K562 (cell line): ENCODE measurements around the gene SND1. TPM values are rescaled to one million over a fixed set of nuclear protein-coding genes. Genes with fewer than 3 reads are reported as not detected.
A peak's percentile ranks its signal among the peaks of the same experiment; 100 is the strongest.

Source experiments
- ATAC-seq: fragments of 200-7000 bp; cut with Tn5 transposase; 3 replicates; pipeline ENCODE4 v1.9.1; 2020; ENCODE audit warnings: moderate library complexity
- BruUV-seq: library from RNA; stranded (reverse); fragments of 400-500 nt; replicated peaks from 2 replicates; lab custom pipeline; 2021; lab: Mats Ljungman, UMichigan
- CTCF ChIA-PET: fragments of 300-600 bp; formaldehyde crosslinking; extraction: SDS; loops from one replicate; lab custom pipeline; 2021; ENCODE audit warnings: low intra/inter-chr PET ratio; lab: Yijun Ruan, JAX
- POLR2A ChIA-PET: fragments of 300-600, 350-650 bp; sonication (Branson Sonifier 250); formaldehyde crosslinking; extraction: SDS; loops from one replicate; lab custom pipeline; 2021; ENCODE audit warnings: antibody characterized with exemption, inconsistent platforms; lab: Yijun Ruan, JAX
- DNase-seq, 4 experiments: peaks; one replicate each; pipeline versions ENCODE4 v3.0.0 to v3.0.0-alpha.2; 2011 to 2018; ENCODE audit warnings: low spot score in 3 of 4, mixed read lengths in 3 of 4; ENCODE audit errors: extremely low read depth in 1 of 4
- FAIRE-seq: peaks from 2 replicates; lab custom pipeline; 2011; peaks lifted over from hg19 to GRCh38; lab: Jason Lieb, UNC
- H2AFZ ChIP-seq: 2 replicates; pipeline ENCODE4 v1.6.0; 2011; ENCODE audit warnings: low read depth, low read length, control low read depth, inconsistent platforms
- H3K27ac ChIP-seq: fragments of 200-600 bp; 3 replicates; pipeline ENCODE4 v1.8.0; 2011; ENCODE audit warnings: low read depth, mild to moderate bottlenecking, control low read depth, inconsistent platforms, low read length, moderate library complexity, mixed read lengths; ENCODE audit errors: extremely low read depth
- H3K27me3 ChIP-seq, 2 experiments: fragments of 300-600 bp in 1 of 2; 2 replicates in 1 of 2; 3 replicates in 1 of 2; pipeline versions ENCODE4 v1.6.0 to v1.8.0; 2011; ENCODE audit warnings: inconsistent platforms in 2 of 2, low read length in 2 of 2, mild to moderate bottlenecking in 1 of 2, mixed read lengths in 1 of 2, moderate library complexity in 1 of 2; ENCODE audit not compliant: control insufficient read depth in 2 of 2, insufficient read depth in 2 of 2
- H3K36me3 ChIP-seq: fragments of 300-600 bp; 3 replicates; pipeline ENCODE4 v1.8.0; 2011; ENCODE audit warnings: mild to moderate bottlenecking, low read length, inconsistent platforms; ENCODE audit not compliant: control insufficient read depth, insufficient read depth
- H3K4me1 ChIP-seq, 2 experiments: fragments of 200-600 bp in 1 of 2; replicated peaks in 1 of 2; 2 replicates in 1 of 2; 3 replicates in 1 of 2; pipeline versions ENCODE4 v1.5.1 to v1.8.0; 2011; ENCODE audit warnings: inconsistent platforms in 2 of 2, low read length in 2 of 2, mild to moderate bottlenecking in 1 of 2, mixed read lengths in 1 of 2, moderate library complexity in 1 of 2; ENCODE audit not compliant: control insufficient read depth in 2 of 2, insufficient read depth in 2 of 2
- H3K4me2 ChIP-seq: 2 replicates; pipeline ENCODE4 v1.6.1; 2011; ENCODE audit warnings: low read length, control low read depth, inconsistent platforms, mixed read lengths; ENCODE audit not compliant: insufficient read depth
- H3K4me3 ChIP-seq: fragments of 200-600 bp; sonication (generic), shearing (Covaris generic); 2 replicates; pipeline ENCODE4 v1.5.1; 2016; ENCODE audit warnings: control low read depth, inconsistent platforms
- H3K79me2 ChIP-seq: fragments of 200-600 bp; 3 replicates; pipeline ENCODE4 v1.8.0; 2011; ENCODE audit warnings: low read length, inconsistent platforms; ENCODE audit not compliant: control insufficient read depth, insufficient read depth
- H3K9ac ChIP-seq, 2 experiments: 2 replicates each; pipeline versions ENCODE4 v1.6.0 to v1.6.1; 2011; ENCODE audit warnings: low read depth in 2 of 2, low read length in 2 of 2, control low read depth in 1 of 2, inconsistent platforms in 1 of 2, mild to moderate bottlenecking in 1 of 2, mixed read lengths in 1 of 2; ENCODE audit not compliant: insufficient read depth in 1 of 2
- H3K9me1 ChIP-seq: one replicate; pipeline ENCODE4 v1.6.0; 2011; ENCODE audit warnings: inconsistent platforms, mild to moderate bottlenecking, low read length, moderate library complexity; ENCODE audit not compliant: control insufficient read depth, insufficient read depth
- H3K9me3 ChIP-seq: replicated peaks from 2 replicates; pipeline ENCODE4 v1.5.1; 2011; ENCODE audit warnings: low read depth, low read length, inconsistent platforms; ENCODE audit not compliant: control insufficient read depth, insufficient read depth
- H4K20me1 ChIP-seq: replicated peaks from 2 replicates; pipeline ENCODE4 v1.6.1; 2011; ENCODE audit warnings: low read length, inconsistent platforms, mixed read lengths; ENCODE audit not compliant: control insufficient read depth, insufficient read depth
- CBFA2T2 ChIP-seq: fragments of 450-650 bp; conservative IDR thresholded peaks from 2 replicates; pipeline ENCODE4 v1.6.1; 2017; ENCODE audit warnings: mild to moderate bottlenecking
- CHD4 ChIP-seq: fragments of 200-600 bp; sonication (generic); IDR thresholded peaks from 3 replicates; pipeline ENCODE4 v1.6.1; 2012; ENCODE audit warnings: low read depth, mild to moderate bottlenecking, mixed read lengths, low read length, inconsistent platforms; ENCODE audit not compliant: insufficient read depth, insufficient replicate concordance, poor library complexity, severe bottlenecking
- DACH1 ChIP-seq: fragments of 450-650 bp; IDR thresholded peaks from 2 replicates; pipeline ENCODE4 v1.6.1; 2018; ENCODE audit not compliant: partially characterized antibody
- DEAF1 ChIP-seq: fragments of 450-650 bp; formaldehyde crosslinking; IDR thresholded peaks from 2 replicates; pipeline ENCODE4 v1.4.0; 2020; ENCODE audit warnings: mild to moderate bottlenecking, moderate library complexity
- NUFIP1 ChIP-seq: fragments of 450-650 bp; IDR thresholded peaks from 2 replicates; pipeline ENCODE4 v1.6.1; 2018; ENCODE audit not compliant: partially characterized antibody
- OTX1 ChIP-seq: fragments of 450-650 bp; formaldehyde crosslinking; IDR thresholded peaks from 2 replicates; pipeline ENCODE4 v1.4.0; 2022; ENCODE audit warnings: mild to moderate bottlenecking
- SRSF9 ChIP-seq: fragments of 200-400 bp; formaldehyde crosslinking; IDR thresholded peaks from 2 replicates; pipeline ENCODE4 v1.6.1; 2017; ENCODE audit warnings: low read depth, low read length, borderline replicate concordance
- TCF3 ChIP-seq: sonication (generic); formaldehyde crosslinking; IDR thresholded peaks from 2 replicates; pipeline ENCODE4 v1.4.0; 2020; ENCODE audit warnings: mild to moderate bottlenecking, missing genetic modification reagents
- XRCC3 ChIP-seq: fragments of 450-650 bp; IDR thresholded peaks from 2 replicates; pipeline ENCODE4 v1.6.1; 2017; ENCODE audit warnings: mild to moderate bottlenecking, moderate library complexity
- ZBTB26 ChIP-seq: fragments of 450-650 bp; formaldehyde crosslinking; IDR thresholded peaks from 2 replicates; pipeline ENCODE4 v1.4.0; 2022; ENCODE audit warnings: missing genetic modification characterization
- ZNF174 ChIP-seq: fragments of 250-450 bp; sonication (Bioruptor Pico); IDR thresholded peaks from 2 replicates; pipeline ENCODE4 v1.4.0; 2020; ENCODE audit warnings: mild to moderate bottlenecking
- ZNF274 ChIP-seq: IDR thresholded peaks from 2 replicates; pipeline ENCODE4 v1.6.1; 2011; ENCODE audit warnings: low read depth, mild to moderate bottlenecking, low read length, moderate library complexity, borderline replicate concordance
- ZNF696 ChIP-seq: fragments of 250-450 bp; sonication (Bioruptor Pico); conservative IDR thresholded peaks from 2 replicates; pipeline ENCODE4 v1.4.0; 2020; ENCODE audit warnings: mild to moderate bottlenecking, moderate library complexity
- WGBS: fragments of 100-300 bp; shearing (Covaris generic); methylation state at CpG from one replicate; pipeline ENCODE4 v1.1.6; 2016; ENCODE audit warnings: low coverage, mixed read lengths; ENCODE audit not compliant: insufficient coverage; ENCODE audit errors: missing lambda C conversion rate; 5-methylcytosine and 5-hydroxymethylcytosine counted together
- in situ Hi-C: fragments of 300-500 bp; cut with MboI; formaldehyde crosslinking; loops from 4 replicates; pipeline ENCODE4 v1.15.0; 2018; ENCODE audit warnings: inconsistent platforms, mixed read lengths
- intact Hi-C: fragments of 100-400 bp; cut with micrococcal nuclease; formaldehyde crosslinking; loops from 2 replicates; pipeline ENCODE4 v1.14.2; 2022
- polyA plus RNA-seq, 8 experiments: library from polyadenylated mRNA; depleted of rRNA in 4 of 8; stranded (reverse) in 5 of 8; unstranded in 3 of 8; fragments of >200 nt; fragmentation: Nextera tagmentation in 2 of 8; fragmentation: Illumina TruSeq in 1 of 8; extraction: Ambion mirVana in 2 of 8; extraction: Trizol in 1 of 8; gene quantifications; 2 replicates each; pipeline versions ENCODE4 v1.2.1 to v1.2.3, GENCODE V29; 2011 to 2014; ENCODE audit warnings: inconsistent platforms in 1 of 8, missing spikeins in 1 of 8
- total RNA-seq, 7 experiments: library from RNA; depleted of rRNA in 6 of 7; stranded (reverse); fragments of >200 nt in 6 of 7; fragmentation: Illumina TruSeq in 2 of 7; extraction: Trizol in 2 of 7; gene quantifications; 2 replicates each; pipeline versions ENCODE4 v1.2.1 to v1.2.3, GENCODE V29; 2011 to 2021; ENCODE audit warnings: low replicate concordance in 1 of 7
- TF ChIP-seq, protein P1 (sequence below), 2 experiments: fragments of 200-800 bp in 1 of 2; sonication (Bioruptor generic) in 1 of 2; sonication (generic) in 1 of 2; formaldehyde crosslinking in 1 of 2; IDR thresholded peaks in 1 of 2; conservative IDR thresholded peaks in 1 of 2; 2 replicates each; pipeline versions ENCODE4 v1.5.0 to v1.6.1; 2016 to 2020; ENCODE audit warnings: missing compliant biosample characterization in 1 of 2, missing genetic modification characterization in 1 of 2, missing genetic modification reagents in 1 of 2
- TF ChIP-seq, protein P2 (sequence below): fragments of 250-450 bp; sonication (Bioruptor Pico); IDR thresholded peaks from 2 replicates; pipeline ENCODE4 v1.8.0; 2021; ENCODE audit warnings: moderate library complexity, mild to moderate bottlenecking, inconsistent platforms

Gene SND1
- total and polyA plus RNA-seq, 9 of the 15 experiments (the other 6 are each of a cell fraction or from before 2014, with no cell fraction given): 46.5 to 307 (median 191) TPM

- TF ChIP-seq TCF3 (CRISPR knock-in tag): peak; percentile 92
- TF ChIP-seq, protein P1, sequence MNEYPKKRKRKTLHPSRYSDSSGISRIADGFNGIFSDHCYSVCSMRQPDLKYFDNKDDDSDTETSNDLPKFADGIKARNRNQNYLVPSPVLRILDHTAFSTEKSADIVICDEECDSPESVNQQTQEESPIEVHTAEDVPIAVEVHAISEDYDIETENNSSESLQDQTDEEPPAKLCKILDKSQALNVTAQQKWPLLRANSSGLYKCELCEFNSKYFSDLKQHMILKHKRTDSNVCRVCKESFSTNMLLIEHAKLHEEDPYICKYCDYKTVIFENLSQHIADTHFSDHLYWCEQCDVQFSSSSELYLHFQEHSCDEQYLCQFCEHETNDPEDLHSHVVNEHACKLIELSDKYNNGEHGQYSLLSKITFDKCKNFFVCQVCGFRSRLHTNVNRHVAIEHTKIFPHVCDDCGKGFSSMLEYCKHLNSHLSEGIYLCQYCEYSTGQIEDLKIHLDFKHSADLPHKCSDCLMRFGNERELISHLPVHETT (CRISPR knock-in tag; conservative IDR thresholded peaks at IDR 0.05 in 1 of 2, IDR thresholded peaks at IDR 0.05 in 1 of 2): peak in 1 of 2 experiments; percentile 63; a peak in 2 of 4 replicates
- TF ChIP-seq ZBTB26 (CRISPR knock-in tag): peak; percentile 44; the same call in 1 of the 2 replicates
- TF ChIP-seq CBFA2T2: peak; percentile 91
- peak; percentile 98 for TF ChIP-seq XRCC3
These were observed 185.9 kb downstream of the SND1 start (continued) for GRCh38 chr7:127837816-127838410.

GRCh38 chr7:127838816-127839415 lies 186.9 kb downstream of the SND1 start:
- Histone ChIP-seq H3K4me2 (peak overlapping the region; percentile 65), H3K4me1 (peaks cover 0 to 24% of the 10 kb centered on the region in 2 experiments; a peak in 4 of 5 replicates), H3K9ac (peak overlapping the region in 1 of 2 experiments; percentile 39; a peak in 2 of 4 replicates), H2AFZ (0 out of 2 replicates have a peak overlapping the region, but pooled peaks have one; percentile 1), H3K79me2 (peaks cover 41% of the 10 kb centered on the region), H3K4me3 (no peak overlapping the region), H3K27ac (peak overlapping the region; percentile 55), H3K27me3 (no peaks in the 10 kb centered on the region), H3K9me1 (no peaks in the 10 kb centered on the region), H4K20me1 (no peaks in the 10 kb centered on the region), H3K9me3 (peaks cover 14% of the 10 kb centered on the region), H3K36me3 (peaks cover 55% of the 10 kb centered on the region)
- intact Hi-C loops (loop anchor here (1.0 to 2.0 kb wide), 2 partner anchors 16 to 1228 kb away; no protein-coding TSS in a partner anchor), in situ Hi-C loops (no loop called here)
- no TSS peak for BruUV-seq
- ChIA-PET POLR2A (interaction anchor here (0.6 to 2.6 kb wide), 15 partner anchors 8 to 187 kb away, joined by 3 to 8 read pairs (median 3); no protein-coding TSS in a partner anchor), CTCF (no interaction called here)
- ATAC-seq (peak; percentile 98), DNase-seq (peak; percentile 57 to 94 (median 78)), FAIRE-seq (peak; percentile 95)
- WGBS: 11% methylated on average over 10 of the region's 10 CpGs
- TF ChIP-seq NUFIP1 (no peak), DEAF1 (CRISPR knock-in tag) (0 out of 2 replicates have a peak, but pooled peaks have one; percentile 9), SRSF9 (no peak), ZNF174 (CRISPR knock-in tag) (no peak), ZNF274 (no peak), OTX1 (no peak), DACH1 (no peak), CHD4 (no peak), ZNF696 (no peak)
- TF ChIP-seq, protein P2, sequence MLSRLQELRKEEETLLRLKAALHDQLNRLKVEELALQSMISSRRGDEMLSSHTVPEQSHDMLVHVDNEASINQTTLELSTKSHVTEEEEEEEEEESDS (CRISPR knock-in tag): no peak
